ENCODE measurements around the gene NCOA7. TPM values are rescaled to one million over a fixed set of nuclear protein-coding genes. Genes with fewer than 3 reads are reported as not detected.

Gene NCOA7
- total and polyA plus RNA-seq, 5 donors, result 5.9 to 18.6 (median 16.9) TPM

DNA sequence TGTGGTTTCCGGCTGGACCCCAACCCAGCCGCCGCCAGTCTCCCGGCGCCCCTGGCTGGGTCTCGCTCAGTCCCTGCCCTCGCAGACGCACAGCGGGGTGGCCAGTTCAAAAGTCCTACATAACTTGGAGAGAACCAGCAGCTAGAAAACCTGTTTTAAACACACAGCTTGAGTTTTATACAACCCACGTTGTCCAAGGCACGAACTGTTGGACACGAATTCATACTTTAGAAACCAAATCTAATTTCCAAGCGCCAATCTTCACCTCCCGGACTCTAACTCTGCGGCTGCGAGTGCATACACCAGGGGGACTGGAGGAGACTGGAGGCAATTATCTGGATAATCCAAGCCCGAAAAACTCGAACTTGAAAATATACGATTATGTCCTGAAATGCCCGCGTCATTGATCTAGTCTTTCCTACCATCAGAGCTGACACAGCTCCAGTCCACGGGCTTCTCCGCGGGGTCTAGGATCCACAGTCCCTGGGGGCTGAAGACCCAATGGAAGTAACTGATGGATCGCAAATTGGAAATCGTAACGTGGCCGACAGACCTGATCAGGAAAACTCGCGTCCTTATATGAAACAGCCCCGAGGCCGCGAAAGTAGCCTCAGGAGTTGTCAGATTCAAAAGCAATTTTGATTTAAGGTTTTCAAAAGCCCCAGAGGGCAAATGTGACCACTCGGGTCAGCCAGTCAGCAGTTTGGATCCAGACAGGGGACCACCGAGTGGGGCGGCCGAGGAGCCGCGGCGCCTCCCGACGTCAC, 42.2 kb upstream of the NCOA7 start:
- WGBS, result 1% methylated on average over 42 of the region's 42 CpGs
- ATAC-seq, result peak in 1 of 2 donors; percentile 15
- H3K27ac ChIP-seq (ENCODE audit: low read length), result peak overlapping the region; percentile 78
- H3K4me3 ChIP-seq (ENCODE audit: low read length), result peak overlapping the region; percentile 66
- no peaks in the 10 kb centered on the region for H3K27me3 ChIP-seq (ENCODE audit: control insufficient read depth, insufficient read depth)
- no peak for DNase-seq
- intact Hi-C loops (cut with DNase I), result loop anchor here in 1 of 4 donors (5.0 kb wide), 1 partner anchor 436 kb away; no protein-coding TSS in a partner anchor
- H3K9me3 ChIP-seq (ENCODE audit: control insufficient read depth, low read length), result no peaks in the 10 kb centered on the region
- H3K4me1 ChIP-seq (ENCODE audit: control insufficient read depth, insufficient read depth, low read length), result no peaks in the 10 kb centered on the region

DNA sequence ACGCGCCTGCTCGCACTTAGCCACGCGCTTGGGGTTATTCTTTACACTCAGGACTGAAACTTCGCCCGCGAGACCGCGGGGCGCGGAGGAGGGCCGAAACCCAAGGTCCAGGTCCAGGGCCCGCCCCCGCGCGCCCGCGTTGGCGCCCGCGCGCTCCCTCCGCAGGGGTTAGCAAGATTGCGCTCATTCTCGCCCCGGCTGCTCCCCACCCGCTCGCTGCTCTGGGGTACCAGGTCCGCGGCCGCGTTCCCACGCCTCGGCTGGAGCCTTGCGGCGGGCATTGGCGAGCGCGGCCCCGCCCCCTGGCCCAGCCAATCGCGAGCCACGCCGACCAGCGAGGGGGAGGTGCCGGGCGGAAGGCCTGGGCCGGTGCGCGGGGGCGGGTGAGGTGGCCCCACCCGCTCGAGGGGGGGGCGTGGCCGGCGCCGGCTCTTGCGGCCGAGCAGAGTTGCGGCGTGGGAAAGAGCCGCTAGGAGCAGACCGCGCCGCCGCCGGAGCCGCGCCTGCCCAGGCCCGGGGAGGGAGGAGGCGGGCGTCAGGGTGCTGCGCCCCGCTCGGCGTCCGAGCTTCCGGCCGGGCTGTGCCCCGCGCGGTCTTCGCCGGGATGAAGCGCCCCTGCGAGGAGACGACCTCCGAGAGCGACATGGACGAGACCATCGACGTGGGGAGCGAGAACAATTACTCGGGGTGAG, 41.4 kb upstream of the NCOA7 start, which contains the start of gene HEY2:
Gene HEY2, plus strand, starts transcription at position 460 of the 692 bp plus-strand sequence. Its CDS starts 145 bp downstream, at position 605.
- Histone ChIP-seq H3K27ac (ENCODE audit: low read length) (peak within 1 kb of the TSS; percentile 78), H3K4me1 (ENCODE audit: control insufficient read depth, insufficient read depth, low read length) (no peaks in the 10 kb centered on the region), H3K4me3 (ENCODE audit: low read length) (peak within 1 kb of the TSS; percentile 66), H3K27me3 (ENCODE audit: control insufficient read depth, insufficient read depth) (no peaks in the 10 kb centered on the region), H3K9me3 (ENCODE audit: control insufficient read depth, low read length) (no peaks in the 10 kb centered on the region)
- ATAC-seq, result peak; percentile 97 to 98
- intact Hi-C loops (cut with DNase I), result loop anchor here in 1 of 4 donors (5.0 kb wide), 1 partner anchor 437 kb away; no protein-coding TSS in a partner anchor
- peak; percentile 95 to 98 (median 98) for DNase-seq
- under 1% methylated on average over 95 of the region's 95 CpGs for WGBS

DNA sequence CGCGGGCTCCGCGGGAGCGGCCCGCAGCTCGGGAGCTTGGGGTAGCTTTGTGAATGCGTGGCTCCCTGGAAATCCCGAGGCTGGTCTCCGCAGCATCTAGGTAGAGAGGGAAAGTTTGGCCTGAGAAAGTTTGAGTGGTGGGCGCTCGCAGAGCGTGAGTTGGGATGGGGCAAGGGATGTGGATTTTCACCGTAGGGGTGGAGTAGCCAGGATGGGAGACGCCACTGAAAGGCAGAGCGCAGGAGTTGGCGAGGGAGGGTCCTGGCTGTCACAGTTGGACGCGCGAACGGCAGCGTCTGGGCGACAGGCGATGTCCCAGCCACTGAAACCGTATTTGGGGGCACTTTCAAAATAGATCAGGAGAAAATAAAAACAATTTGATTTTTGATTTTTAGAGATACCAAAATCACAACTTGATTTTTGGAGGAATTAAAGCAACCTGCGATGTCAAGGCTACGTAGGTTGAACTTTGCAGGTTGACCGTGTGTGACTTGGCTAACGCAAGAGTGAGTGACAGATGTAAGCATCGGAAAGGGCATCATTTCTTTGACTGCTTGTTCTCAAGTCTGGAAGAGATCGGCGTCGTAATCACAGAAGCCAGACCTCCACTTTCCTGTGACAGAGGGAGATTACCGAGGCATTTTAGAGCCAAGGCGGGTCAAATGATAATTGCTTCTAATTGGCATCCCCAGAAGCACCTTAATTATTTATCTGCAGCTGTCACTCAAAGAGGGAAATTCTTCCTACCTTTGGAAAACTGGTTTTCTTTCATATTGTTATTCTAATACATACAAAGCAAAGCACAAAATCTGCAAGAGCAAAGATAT, 40.7 kb upstream of the NCOA7 start:
- H3K27ac ChIP-seq (ENCODE audit: low read length), result peak overlapping the region; percentile 60
- H3K4me1 ChIP-seq (ENCODE audit: control insufficient read depth, insufficient read depth, low read length), result no peaks in the 10 kb centered on the region
- WGBS, result 3% methylated on average over 35 of the region's 35 CpGs
- intact Hi-C loops (cut with DNase I), result loop anchor here (5.0 kb wide), 1 partner anchor 438 kb away; no protein-coding TSS in a partner anchor
- no peaks in the 10 kb centered on the region for H3K9me3 ChIP-seq (ENCODE audit: control insufficient read depth, low read length)
- H3K27me3 ChIP-seq (ENCODE audit: control insufficient read depth, insufficient read depth), result no peaks in the 10 kb centered on the region
- DNase-seq (peak; percentile 25 to 69 (median 64)), ATAC-seq (peak in 1 of 2 donors; percentile 5)
- H3K4me3 ChIP-seq (ENCODE audit: low read length), result peak overlapping the region; percentile 66

DNA sequence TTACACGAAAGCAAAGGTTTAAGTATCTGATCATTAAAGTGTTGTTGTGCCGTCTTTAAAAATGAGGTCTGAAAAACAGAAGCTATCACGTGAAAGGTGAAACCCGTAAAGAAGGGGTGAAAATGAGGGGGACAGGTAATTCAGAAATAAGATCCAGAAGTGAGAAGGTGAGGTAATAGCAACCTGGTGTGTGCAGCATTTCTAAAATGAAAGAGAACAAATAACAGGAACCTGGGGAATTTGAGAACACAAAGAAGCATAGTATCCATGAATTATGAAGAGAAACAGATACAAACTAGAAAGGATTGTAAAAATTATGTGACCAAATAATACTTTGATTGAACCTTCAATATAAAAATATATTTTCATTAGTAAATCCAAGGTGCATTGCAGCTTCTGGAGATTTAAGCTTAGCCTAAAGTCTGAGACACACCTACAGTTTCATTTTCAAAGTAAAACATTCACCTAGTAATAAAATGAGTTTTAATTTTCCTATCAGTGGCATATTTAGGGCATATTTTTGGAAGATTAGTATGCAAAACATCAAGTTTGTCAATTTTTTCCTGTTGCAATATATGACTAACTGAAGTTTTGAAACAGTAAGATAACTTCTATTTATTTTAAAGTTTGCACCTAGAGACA, 39.9 kb upstream of the NCOA7 start:
- H3K9me3 ChIP-seq (ENCODE audit: control insufficient read depth, low read length), result no peaks in the 10 kb centered on the region
- DNase-seq (no peak), ATAC-seq (no peak)
- peak overlapping the region; percentile 66 for H3K4me3 ChIP-seq (ENCODE audit: low read length)
- H3K4me1 ChIP-seq (ENCODE audit: control insufficient read depth, insufficient read depth, low read length), result no peaks in the 10 kb centered on the region
- WGBS, result 35% methylated on average over 4 of the region's 4 CpGs
- intact Hi-C loops (cut with DNase I), result loop anchor here in 3 of 4 donors (5.0 kb wide), 1 partner anchor 439 kb away; no protein-coding TSS in a partner anchor
- H3K27ac ChIP-seq (ENCODE audit: low read length), result no peak overlapping the region
- H3K27me3 ChIP-seq (ENCODE audit: control insufficient read depth, insufficient read depth), result no peaks in the 10 kb centered on the region

DNA sequence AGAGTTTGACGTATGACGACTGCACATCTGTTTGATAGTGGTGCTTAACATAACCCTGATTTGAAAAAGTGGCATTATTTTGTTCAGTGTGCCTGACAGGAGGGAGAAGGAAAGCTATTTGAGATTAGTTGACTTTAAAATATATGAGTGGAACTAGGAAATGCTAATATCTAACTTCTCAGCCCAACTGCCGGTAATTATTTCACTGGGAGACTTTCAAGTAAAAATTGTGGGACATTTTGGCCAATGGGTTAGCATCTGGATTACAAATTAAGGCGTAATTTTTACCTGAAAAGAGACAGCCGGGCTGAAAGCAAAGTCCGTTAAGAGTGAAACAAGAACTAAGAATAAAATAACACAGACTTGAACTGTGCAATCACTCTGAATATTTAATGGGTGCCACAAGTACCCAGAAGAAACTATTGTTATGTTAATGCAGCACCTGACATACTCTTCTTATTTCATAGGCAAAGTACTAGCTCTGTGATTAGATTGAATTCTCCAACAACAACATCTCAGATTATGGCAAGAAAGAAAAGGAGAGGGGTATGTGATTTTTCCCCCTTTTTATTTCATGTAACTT, 39.3 kb upstream of the NCOA7 start:
- 56% methylated on average over 6 of the region's 6 CpGs for WGBS

DNA sequence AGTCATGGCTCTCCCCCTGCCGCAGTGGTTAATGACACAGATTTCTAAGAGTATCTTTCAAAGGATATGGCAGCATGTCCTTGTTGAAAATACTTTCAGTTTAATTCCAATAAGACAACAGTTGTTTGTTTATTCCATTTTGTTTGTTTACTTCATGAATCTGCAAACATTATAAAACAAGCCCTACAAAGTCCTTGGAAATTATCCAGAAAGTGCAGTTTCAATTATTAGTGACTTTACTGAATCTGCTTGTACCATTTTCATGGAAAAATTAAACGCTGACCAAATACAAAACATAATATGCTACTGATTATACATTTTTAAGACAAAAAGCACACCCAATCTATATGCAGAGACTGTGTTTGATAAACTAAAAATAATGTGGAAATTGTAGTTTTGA, 38.0 kb upstream of the NCOA7 start:
- Histone ChIP-seq H3K4me1 (ENCODE audit: control insufficient read depth, insufficient read depth, low read length) (no peaks in the 10 kb centered on the region), H3K4me3 (ENCODE audit: low read length) (peak overlapping the region; percentile 20), H3K27ac (ENCODE audit: low read length) (no peak overlapping the region), H3K9me3 (ENCODE audit: control insufficient read depth, low read length) (no peaks in the 10 kb centered on the region), H3K27me3 (ENCODE audit: control insufficient read depth, insufficient read depth) (no peaks in the 10 kb centered on the region)
- ATAC-seq (no peak), DNase-seq (no peak)
- WGBS, result 87% methylated on average over 2 of the region's 2 CpGs
- intact Hi-C loops (cut with DNase I), result loop anchor here in 3 of 4 donors (5.0 kb wide), 1 partner anchor 440 kb away; no protein-coding TSS in a partner anchor

More for the DNA sequence above, 39.3 kb upstream of the NCOA7 start:
- ATAC-seq (no peak), DNase-seq (no peak)
- H3K9me3 ChIP-seq (ENCODE audit: control insufficient read depth, low read length), result no peaks in the 10 kb centered on the region
- no peak overlapping the region for H3K27ac ChIP-seq (ENCODE audit: low read length)
- H3K4me3 ChIP-seq (ENCODE audit: low read length), result peak overlapping the region; percentile 66
- intact Hi-C loops (cut with DNase I), result loop anchor here in 3 of 4 donors (5.0 kb wide), 1 partner anchor 439 kb away; no protein-coding TSS in a partner anchor
- no peaks in the 10 kb centered on the region for H3K4me1 ChIP-seq (ENCODE audit: control insufficient read depth, insufficient read depth, low read length)
- no peaks in the 10 kb centered on the region for H3K27me3 ChIP-seq (ENCODE audit: control insufficient read depth, insufficient read depth)

DNA sequence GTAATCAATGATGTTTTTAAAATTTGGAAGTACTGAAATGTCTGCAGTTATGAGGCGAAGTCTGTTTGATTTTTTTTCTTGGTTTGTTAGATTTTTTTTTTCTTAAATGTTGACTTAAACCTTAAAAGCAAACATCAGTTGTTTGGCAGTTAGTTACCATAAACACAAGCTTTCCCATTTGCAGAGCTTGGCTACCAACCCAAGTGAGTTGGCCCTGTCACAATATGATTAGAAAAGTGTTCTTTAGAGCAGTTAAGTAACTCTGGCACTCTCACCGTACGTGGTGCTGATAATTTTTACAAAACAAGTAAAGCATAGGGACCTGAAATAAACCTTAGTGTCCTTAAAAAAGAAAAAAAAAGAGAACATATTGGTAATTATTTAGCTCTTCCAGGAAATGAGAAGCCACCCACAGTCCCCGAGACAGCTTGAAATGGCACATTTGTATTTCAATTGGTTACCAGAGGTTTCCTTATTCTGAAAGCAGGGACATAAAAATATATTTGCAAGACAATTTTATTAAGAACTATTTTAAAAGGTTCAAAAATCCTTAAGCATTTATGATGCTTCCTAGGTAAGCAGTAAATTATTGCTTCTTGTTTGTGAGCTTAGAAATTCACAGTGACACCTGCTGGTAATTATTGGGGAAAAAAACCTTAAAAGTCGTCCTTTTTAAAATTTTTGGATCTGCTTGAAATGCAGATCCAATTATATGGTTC, 37.4 kb upstream of the NCOA7 start:
- H3K4me3 ChIP-seq (ENCODE audit: low read length), result peak overlapping the region; percentile 20
- DNase-seq, result no peak
- ATAC-seq, result no peak
- no peak overlapping the region for H3K27ac ChIP-seq (ENCODE audit: low read length)
- H3K27me3 ChIP-seq (ENCODE audit: control insufficient read depth, insufficient read depth), result no peaks in the 10 kb centered on the region
- no peaks in the 10 kb centered on the region for H3K4me1 ChIP-seq (ENCODE audit: control insufficient read depth, insufficient read depth, low read length)
- no peaks in the 10 kb centered on the region for H3K9me3 ChIP-seq (ENCODE audit: control insufficient read depth, low read length)
- intact Hi-C loops (cut with DNase I), result loop anchor here in 3 of 4 donors (5.0 kb wide), 1 partner anchor 441 kb away; no protein-coding TSS in a partner anchor
- 31% methylated on average over 5 of the region's 5 CpGs for WGBS

DNA sequence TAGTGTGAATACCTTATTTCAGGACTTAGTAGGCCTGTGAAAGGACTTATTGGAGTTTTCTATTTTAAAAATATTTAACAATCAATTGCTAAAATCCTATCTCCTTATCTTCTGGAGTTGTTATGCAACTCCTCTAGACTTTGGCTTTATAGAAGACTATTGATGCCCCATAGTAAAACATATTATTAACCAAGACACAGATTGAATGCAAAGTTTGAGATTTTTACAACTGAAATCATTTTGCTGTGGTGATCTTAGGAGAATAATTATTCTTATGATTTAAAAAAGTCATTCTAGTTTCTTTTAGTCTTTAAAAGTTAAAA, 36.9 kb upstream of the NCOA7 start:
- H3K27ac ChIP-seq (ENCODE audit: low read length), result no peak overlapping the region
- ATAC-seq (no peak), DNase-seq (no peak)
- H3K4me1 ChIP-seq (ENCODE audit: control insufficient read depth, insufficient read depth, low read length), result no peaks in the 10 kb centered on the region
- no peaks in the 10 kb centered on the region for H3K27me3 ChIP-seq (ENCODE audit: control insufficient read depth, insufficient read depth)
- no peak overlapping the region for H3K4me3 ChIP-seq (ENCODE audit: low read length)
- no peaks in the 10 kb centered on the region for H3K9me3 ChIP-seq (ENCODE audit: control insufficient read depth, low read length)
- intact Hi-C loops (cut with DNase I), result loop anchor here in 3 of 4 donors (5.0 kb wide), 1 partner anchor 442 kb away; no protein-coding TSS in a partner anchor

DNA sequence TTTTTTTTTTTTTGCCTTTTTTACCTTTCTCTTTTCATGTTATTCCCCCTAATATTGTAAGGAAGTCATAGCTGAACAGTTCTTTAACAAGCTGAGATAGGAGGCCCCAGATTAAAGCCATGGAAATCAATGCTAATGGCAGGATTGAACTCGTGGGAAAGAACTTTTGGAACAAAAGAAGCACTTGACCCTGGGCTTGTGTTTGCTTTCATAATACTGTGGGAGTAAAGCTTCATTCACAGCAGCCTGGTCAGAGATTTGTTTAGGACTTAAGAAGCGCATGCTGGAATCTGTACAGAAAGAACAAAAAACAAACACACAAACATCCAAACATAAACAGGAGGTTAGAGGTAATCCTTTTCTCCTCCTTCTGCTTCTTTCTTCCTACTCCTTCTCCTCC, 36.2 kb upstream of the NCOA7 start:
- intact Hi-C loops (cut with DNase I), result loop anchor here in 3 of 4 donors (5.0 kb wide), 1 partner anchor 442 kb away; no protein-coding TSS in a partner anchor
- WGBS, result 49% methylated on average over 2 of the region's 2 CpGs
- no peak overlapping the region for H3K4me3 ChIP-seq (ENCODE audit: low read length)
- DNase-seq (no peak), ATAC-seq (no peak)
- H3K27me3 ChIP-seq (ENCODE audit: control insufficient read depth, insufficient read depth), result no peaks in the 10 kb centered on the region
- H3K4me1 ChIP-seq (ENCODE audit: control insufficient read depth, insufficient read depth, low read length), result no peaks in the 10 kb centered on the region
- no peaks in the 10 kb centered on the region for H3K9me3 ChIP-seq (ENCODE audit: control insufficient read depth, low read length)
- H3K27ac ChIP-seq (ENCODE audit: low read length), result no peak overlapping the region
